ENCODE results near the gene RITA1.

Gene RITA1

GRCh38 chr12:113152835-113153814 is 32.4 kb upstream of the RITA1 start:
- no peak for DNase-seq (ENCODE audit: low read depth)

- no peak for DNase-seq (ENCODE audit: low read depth)
Observed at GRCh38 chr12:113154351-113154973, 31.1 kb upstream of the RITA1 start.

GRCh38 chr12:113155060-113155459 is 30.5 kb upstream of the RITA1 start:
- DNase-seq (ENCODE audit: low read depth), result no peak

GRCh38 chr12:113155646-113156045 is 29.9 kb upstream of the RITA1 start:
- no peak for DNase-seq (ENCODE audit: low read depth)

- no peak for DNase-seq (ENCODE audit: low read depth)
Observed at GRCh38 chr12:113157218-113157859, 28.2 kb upstream of the RITA1 start.

- DNase-seq (ENCODE audit: low read depth), result no peak
Observed at GRCh38 chr12:113158439-113159203, 26.9 kb upstream of the RITA1 start.

GRCh38 chr12:113159937-113160336 is 25.6 kb upstream of the RITA1 start:
- no peak for DNase-seq (ENCODE audit: low read depth)

GRCh38 chr12:113161415-113162016 is 24.0 kb upstream of the RITA1 start:
- DNase-seq (ENCODE audit: low read depth), result no peak

GRCh38 chr12:113162102-113163029 is 23.2 kb upstream of the RITA1 start:
- no peak for DNase-seq (ENCODE audit: low read depth)

- DNase-seq (ENCODE audit: low read depth), result no peak
Observed at GRCh38 chr12:113163030-113163360, 22.5 kb upstream of the RITA1 start.

- no peak for DNase-seq (ENCODE audit: low read depth)
Observed at GRCh38 chr12:113164014-113164413, 21.5 kb upstream of the RITA1 start.

- DNase-seq (ENCODE audit: low read depth), result no peak
Observed at GRCh38 chr12:113165521-113166450, 19.7 kb upstream of the RITA1 start.

- no peak for DNase-seq (ENCODE audit: low read depth)
Observed at GRCh38 chr12:113167868-113168267, 17.7 kb upstream of the RITA1 start.

- no peak for DNase-seq (ENCODE audit: low read depth)
Observed at GRCh38 chr12:113169697-113170096, 15.8 kb upstream of the RITA1 start.

GRCh38 chr12:113170457-113170856 is 15.1 kb upstream of the RITA1 start:
- no peak for DNase-seq (ENCODE audit: low read depth)

- DNase-seq (ENCODE audit: low read depth), result no peak
Observed at GRCh38 chr12:113170926-113171325, 14.6 kb upstream of the RITA1 start.

- no peak for DNase-seq (ENCODE audit: low read depth)
Observed at GRCh38 chr12:113171543-113171942, 14.0 kb upstream of the RITA1 start.

- DNase-seq (ENCODE audit: low read depth), result no peak
Observed at GRCh38 chr12:113172185-113172584, 13.3 kb upstream of the RITA1 start.

GRCh38 chr12:113173081-113173698 is 12.3 kb upstream of the RITA1 start:
- no peak for DNase-seq (ENCODE audit: low read depth)

Measured in CMK (cell line).